HG02870 (cell line): Measurements from ENCODE around the gene CAPN7.
A peak's percentile ranks its signal among the peaks of the same experiment; 100 is the strongest.

Source experiments
- ATAC-seq: cut with Tn5 transposase; IDR thresholded peaks from one replicate; pipeline ENCODE4 v1.9.1; 2021; ENCODE audit warnings: mild to moderate bottlenecking, moderate library complexity; ENCODE audit not compliant: unreplicated experiment

CAPN7 gene

DNA sequence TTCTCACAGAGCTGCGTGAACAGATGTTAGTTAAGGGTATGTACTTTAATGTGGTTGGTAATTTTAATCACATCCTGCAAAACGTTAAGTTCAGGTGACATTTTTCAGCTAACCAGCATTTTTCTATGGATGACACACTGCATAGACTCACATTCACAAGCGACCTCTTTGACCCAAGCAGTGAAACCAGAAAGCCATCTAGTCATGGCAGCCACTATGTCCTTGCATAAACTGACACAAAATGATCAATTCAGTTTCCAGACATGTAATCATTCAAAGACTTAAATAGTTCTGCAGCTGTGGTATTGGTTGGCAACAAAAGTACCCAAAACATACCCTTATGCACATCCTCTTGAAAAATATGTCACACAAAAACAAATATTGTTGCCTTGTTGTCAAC, 7.4 kb upstream of the CAPN7 start:
- ATAC-seq = no peak

- ATAC-seq = no peak
Measured at GRCh38 chr3:15199493-15200105, 6.4 kb upstream of the CAPN7 start.

DNA sequence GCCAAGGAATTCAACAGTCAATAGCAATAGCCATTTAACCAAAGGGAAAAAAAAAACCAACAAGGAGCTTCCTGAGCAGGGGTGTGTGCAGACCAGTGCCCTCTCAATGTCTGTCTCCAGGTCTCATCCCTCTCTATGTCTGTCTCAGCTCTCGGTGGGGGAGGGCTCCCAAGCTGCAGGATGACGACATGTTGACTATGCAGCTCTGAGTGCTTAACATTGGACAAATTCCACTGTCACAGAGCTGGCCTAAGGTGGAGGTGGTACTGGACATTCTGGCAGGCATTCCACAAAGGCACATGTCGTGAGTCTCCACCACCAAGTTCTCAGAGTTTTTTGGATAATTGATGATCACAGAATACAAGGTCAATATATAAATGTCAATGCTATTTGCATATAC, 2.0 kb upstream of the CAPN7 start:
- no peak for ATAC-seq

- no peak for ATAC-seq
Measured at GRCh38 chr3:15205482-15205933, 538 bp upstream of the CAPN7 start.

GRCh38 chr3:15206662-15207576, 873 bp downstream of the CAPN7 start:
- peak; percentile 26 for ATAC-seq

DNA sequence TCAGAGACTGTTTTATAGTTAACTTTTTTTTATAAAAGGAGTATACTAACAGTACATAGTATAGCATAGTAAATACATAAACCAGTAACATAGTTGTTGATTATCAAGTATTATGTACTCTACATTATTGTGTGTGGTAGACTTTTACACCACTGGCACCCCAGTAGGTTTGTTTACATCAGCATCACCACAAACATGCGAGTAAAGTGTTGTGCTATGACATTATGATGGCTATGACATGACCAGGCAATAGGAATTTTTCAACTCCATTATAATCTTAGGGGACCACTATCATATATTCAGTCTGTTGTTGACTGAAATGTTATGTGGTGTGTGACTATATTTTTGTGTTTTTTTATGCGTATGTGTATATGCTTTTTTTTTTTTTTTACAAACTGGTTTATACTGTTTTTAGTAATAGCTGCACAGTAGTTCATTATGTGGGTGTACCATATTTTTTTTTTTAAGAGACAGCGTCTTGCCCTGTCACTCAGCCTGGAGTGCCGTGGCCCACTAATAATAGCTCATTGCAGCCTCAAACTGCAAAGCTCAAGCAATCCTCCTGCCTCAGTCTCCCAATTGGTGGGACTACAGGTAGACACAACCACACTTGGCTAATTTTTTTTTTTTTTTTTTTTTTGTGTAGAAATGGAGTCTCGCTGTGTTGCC, 1.9 kb downstream of the CAPN7 start:
- no peak for ATAC-seq

DNA sequence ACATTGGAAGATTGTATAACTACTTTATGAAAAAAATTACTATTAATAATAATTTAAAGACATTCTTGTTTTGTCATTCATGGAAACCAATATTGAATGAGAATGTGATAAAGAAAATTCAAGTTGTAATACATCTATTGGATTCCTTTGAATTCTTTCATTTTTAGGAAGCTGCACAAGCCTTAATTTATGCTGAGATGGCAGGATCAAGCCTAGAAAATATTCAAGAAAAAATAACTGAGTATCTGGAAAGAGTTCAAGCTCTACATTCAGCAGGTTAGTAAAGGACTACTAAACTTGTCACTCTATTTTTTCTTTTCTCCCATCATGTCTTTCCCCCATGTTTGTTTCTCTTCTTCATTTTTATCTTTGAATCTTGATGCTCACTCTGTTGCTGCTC, 5.9 kb downstream of the CAPN7 start:
- no peak for ATAC-seq

DNA sequence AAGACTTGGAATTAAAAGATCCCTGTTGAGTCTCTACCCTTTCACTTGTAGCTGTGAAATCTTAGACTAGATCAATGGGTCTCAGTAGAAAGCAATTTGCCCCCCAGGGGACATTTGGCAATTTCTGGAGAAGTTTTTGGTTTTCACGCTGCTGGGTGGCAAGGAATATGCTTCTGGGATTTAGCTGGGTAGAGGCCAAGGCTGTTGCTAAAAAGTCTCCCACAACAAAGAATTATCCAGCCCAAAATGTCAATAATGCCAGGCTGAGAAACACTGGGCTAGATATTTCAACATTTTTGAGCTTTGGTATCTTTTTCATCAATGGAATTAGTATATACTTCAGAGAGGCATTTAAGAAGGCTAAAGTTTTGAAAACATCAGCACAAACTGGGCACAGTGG, 8.7 kb downstream of the CAPN7 start:
- ATAC-seq = no peak

DNA sequence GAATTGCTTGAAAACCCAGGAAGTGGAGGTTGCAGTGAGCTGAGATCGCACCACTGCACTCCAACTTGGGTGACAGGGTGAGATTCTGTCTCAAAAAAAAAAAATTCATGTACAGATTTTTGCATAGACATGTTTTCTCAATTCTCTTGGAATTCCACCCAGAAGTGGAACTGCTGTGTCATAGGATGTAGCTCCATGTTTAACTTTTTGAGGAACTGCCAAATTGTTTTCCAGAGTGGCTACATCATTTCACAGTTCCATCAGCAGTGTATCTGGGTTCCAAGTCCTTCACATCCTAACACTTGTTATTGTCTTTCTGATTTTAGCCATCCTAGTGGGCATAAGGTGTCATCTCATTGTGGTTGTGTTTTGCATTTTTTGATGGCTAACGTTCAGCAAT, 9.9 kb downstream of the CAPN7 start:
- ATAC-seq = no peak

DNA sequence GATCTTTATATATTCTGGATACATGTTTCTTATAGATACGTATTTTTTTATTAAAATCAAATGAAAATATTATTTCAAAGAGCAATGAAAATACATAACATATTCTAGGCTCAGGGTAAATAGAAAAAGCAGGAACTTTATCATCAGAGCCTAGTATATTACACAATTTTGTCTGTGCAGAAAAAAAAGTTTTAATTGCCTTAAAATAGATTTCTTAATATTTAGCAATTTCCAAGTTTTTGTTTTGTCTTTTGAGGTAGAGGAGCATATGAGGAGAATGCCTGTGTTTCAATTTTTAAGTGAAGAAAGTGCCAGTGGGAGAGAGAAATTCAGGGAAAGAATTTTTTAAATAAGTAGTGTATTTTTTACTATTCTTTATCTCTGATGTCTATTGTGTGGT, 10.5 kb downstream of the CAPN7 start:
- ATAC-seq = no peak

- ATAC-seq = no peak
Measured at GRCh38 chr3:15217011-15217671, 11.1 kb downstream of the CAPN7 start.

DNA sequence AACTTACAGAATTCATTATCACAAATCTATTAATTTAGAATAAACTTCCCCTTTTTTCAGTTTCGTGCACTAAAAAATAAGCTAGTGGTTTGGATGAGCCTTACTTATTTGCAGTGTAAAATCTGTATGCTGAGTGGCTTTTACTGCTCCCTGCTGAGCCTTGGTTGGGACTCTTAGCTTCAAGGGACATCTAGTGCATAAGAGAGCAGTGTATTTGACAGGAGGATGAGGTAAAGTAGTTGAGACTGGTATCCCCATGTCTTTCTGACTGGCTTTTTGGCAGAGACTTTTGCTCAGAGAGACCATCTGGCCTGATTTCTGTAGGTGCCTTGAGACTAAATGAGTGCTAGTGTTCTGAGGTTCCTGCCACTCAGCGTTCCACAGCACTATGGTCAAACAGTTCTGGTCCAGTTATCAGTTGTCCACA, 11.8 kb downstream of the CAPN7 start:
- ATAC-seq = no peak

- no peak for ATAC-seq
Measured at GRCh38 chr3:15218689-15219088, 12.6 kb downstream of the CAPN7 start.

DNA sequence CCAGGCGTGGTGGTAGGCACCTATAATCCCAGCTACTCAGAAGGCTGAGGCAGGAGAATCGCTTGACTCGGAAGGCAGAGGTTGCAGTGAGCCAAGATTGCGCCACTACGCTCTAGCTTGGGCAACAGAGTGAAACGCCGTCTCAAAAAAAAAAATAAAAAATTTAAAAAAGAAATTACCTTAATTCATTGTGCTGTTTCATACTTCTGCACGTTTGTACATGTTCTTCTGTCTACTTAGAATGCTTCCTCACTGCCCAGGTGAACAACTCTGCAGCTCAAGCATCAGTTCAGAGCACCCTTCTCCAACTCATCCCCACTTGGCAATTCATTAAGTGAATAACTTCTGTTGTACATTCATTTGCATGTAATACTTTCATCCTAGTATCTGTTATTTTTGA, 14.0 kb downstream of the CAPN7 start:
- no peak for ATAC-seq

DNA sequence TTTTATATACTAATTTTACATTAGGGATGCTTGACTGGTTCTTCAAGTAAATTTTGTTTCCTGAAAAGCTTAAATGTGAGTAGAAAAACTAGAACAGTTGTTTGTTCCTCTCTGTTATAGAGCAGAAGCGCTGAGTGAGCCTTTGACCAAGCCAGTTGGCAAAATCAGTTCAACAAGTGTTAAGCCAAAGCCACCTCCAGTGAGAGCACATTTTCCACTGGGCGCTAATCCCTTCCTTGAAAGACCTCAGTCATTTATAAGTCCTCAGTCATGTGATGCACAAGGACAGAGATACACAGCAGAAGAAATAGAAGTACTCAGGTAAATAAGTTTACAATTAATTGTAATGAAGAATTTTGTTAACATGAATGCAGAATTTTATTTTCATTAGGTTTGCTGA, 14.6 kb downstream of the CAPN7 start:
- ATAC-seq = no peak

DNA sequence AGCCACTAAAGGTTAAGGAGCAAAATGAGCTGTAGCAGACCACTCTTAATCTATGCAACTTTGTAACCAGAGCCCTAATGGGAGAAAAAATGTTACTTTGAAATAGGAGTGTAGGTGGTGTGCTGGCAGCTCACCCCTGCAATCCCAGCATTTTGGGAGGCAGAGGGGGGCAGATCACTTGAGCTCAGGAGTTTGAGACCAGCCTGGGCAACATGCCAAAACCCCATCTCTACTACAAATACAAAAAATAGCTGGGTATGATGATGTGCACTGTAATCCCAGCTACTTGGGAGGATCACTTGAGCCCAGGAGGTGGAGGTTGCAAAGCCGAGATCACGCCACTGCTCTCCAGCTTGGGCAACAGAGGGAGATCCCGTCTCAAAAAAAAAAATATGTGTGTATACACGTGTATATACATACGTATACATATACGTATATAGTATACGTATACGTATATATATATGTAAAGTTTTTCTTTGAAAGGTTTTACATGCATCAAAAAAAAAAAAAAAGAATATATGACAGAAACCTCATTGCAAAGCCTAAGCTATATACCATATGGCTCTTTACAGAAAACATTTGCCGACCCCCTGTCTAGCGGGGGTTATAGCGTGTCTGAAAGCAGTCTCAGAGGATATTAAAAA, 15.7 kb downstream of the CAPN7 start:
- ATAC-seq = no peak

DNA sequence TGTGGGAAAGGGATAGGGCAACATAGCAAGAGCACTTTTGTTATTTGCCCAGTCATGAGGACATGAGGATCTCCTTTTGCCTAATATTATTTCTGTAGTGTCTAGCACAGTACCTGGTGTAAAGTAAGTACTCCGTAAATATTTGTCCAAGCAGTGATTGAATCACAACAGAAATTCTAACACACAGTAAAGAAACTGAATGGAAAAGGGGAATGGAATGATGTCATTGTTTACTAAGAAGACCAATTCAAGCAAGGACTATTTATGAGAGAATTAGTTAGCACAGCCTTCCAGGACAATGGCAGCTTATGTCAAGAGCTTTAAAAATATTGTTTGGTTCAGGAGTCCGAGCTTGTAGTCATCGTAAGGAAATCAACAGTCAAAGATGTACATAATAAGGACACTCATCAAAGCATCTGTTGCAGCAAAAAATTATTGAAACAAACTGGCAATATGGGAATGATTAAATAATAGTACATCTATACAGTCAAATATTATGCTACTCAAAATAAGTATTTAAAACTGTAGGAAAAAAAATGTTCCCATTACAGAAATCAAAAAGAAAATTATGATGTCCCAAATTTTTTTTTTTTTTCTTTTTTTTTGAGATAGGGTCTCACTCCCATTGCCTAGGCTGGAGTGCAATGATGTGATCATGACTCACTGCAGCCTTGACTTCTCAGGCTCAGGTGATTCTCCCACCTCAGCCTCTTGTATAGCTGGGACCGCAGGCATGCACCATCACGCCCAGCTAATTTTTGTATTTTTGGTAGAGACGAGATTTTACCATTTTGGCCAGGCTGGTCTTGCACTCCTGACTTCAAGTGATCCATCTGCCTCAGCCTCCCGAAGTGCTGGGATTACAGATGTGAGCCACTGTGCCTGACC, 17.9 kb downstream of the CAPN7 start:
- ATAC-seq = no peak

- ATAC-seq = no peak
Measured at GRCh38 chr3:15228147-15228546, 22.1 kb downstream of the CAPN7 start.

- ATAC-seq = no peak
Measured at GRCh38 chr3:15229262-15229661, 23.2 kb downstream of the CAPN7 start.

DNA sequence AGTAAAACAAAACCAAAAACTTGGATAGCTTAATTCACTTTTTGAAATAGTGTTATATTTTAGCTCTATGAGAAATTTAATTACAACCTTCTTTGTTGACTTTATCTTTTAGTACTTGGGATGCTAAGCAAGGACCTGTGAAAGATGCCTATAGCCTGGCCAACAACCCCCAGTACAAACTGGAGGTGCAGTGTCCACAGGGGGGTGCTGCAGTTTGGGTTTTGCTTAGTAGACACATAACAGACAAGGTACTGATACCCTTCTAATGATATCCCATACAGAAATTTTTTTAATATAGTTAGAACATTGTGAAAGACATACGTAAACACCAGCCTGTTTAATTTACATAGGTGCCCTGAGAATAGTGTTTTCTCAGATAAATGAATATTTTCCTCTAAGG, 35.3 kb downstream of the CAPN7 start:
- ATAC-seq = no peak
